Ishikawa (cell line): Measurements from ENCODE around the gene SENP7.

Experiments
- CREB1 ChIP-seq: IDR thresholded peaks from 2 replicates; pipeline ENCODE4 v1.6.1; 2012; ENCODE audit warnings: low read depth
- EP300 ChIP-seq: IDR thresholded peaks from 2 replicates; pipeline ENCODE4 v1.6.1; 2012; ENCODE audit warnings: borderline replicate concordance
- FOXM1 ChIP-seq: IDR thresholded peaks from 2 replicates; pipeline ENCODE4 v1.6.1; 2012; ENCODE audit warnings: low read depth, borderline replicate concordance
- NFIC ChIP-seq: IDR thresholded peaks from 2 replicates; pipeline ENCODE4 v1.6.1; 2012
- RAD21 ChIP-seq: IDR thresholded peaks from 2 replicates; pipeline ENCODE4 v1.6.1; 2012; ENCODE audit warnings: low read depth
- TAF1 ChIP-seq: IDR thresholded peaks from 2 replicates; pipeline ENCODE4 v1.6.1; 2012; ENCODE audit warnings: low read depth, mild to moderate bottlenecking
- TCF12 ChIP-seq: IDR thresholded peaks from 2 replicates; pipeline ENCODE4 v1.6.1; 2012; ENCODE audit warnings: low read depth
- YY1 ChIP-seq: IDR thresholded peaks from 2 replicates; pipeline ENCODE4 v1.6.1; 2012; ENCODE audit warnings: low read depth
- ZBTB7A ChIP-seq: IDR thresholded peaks from 2 replicates; pipeline ENCODE4 v1.6.1; 2012; ENCODE audit warnings: low read depth
- TF ChIP-seq, protein P1 (sequence below): IDR thresholded peaks from 2 replicates; pipeline ENCODE4 v1.6.1; 2012; ENCODE audit warnings: low read depth, mild to moderate bottlenecking
- TF ChIP-seq, protein P2 (sequence below): IDR thresholded peaks from 2 replicates; pipeline ENCODE4 v1.6.1; 2012

DNA sequence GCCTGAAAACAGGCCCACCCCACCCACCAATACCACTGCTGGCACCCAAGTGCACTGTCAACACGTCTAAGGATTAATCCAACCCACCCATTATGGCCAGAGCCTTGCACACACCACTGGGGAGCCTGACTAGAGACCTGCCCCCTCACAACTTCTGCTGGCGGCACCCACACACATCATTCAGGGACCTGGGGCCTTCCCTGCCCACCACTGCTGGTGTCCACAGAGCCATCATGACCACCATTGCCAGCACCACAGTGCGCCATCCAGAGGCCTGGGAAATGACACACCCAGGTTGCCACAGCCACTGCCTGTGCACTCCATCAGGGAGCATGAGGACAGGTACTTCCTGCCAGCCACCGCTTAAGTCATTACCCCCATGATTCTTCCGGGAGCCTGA lies 125.7 kb downstream of the SENP7 start:
- TF ChIP-seq, protein P1, sequence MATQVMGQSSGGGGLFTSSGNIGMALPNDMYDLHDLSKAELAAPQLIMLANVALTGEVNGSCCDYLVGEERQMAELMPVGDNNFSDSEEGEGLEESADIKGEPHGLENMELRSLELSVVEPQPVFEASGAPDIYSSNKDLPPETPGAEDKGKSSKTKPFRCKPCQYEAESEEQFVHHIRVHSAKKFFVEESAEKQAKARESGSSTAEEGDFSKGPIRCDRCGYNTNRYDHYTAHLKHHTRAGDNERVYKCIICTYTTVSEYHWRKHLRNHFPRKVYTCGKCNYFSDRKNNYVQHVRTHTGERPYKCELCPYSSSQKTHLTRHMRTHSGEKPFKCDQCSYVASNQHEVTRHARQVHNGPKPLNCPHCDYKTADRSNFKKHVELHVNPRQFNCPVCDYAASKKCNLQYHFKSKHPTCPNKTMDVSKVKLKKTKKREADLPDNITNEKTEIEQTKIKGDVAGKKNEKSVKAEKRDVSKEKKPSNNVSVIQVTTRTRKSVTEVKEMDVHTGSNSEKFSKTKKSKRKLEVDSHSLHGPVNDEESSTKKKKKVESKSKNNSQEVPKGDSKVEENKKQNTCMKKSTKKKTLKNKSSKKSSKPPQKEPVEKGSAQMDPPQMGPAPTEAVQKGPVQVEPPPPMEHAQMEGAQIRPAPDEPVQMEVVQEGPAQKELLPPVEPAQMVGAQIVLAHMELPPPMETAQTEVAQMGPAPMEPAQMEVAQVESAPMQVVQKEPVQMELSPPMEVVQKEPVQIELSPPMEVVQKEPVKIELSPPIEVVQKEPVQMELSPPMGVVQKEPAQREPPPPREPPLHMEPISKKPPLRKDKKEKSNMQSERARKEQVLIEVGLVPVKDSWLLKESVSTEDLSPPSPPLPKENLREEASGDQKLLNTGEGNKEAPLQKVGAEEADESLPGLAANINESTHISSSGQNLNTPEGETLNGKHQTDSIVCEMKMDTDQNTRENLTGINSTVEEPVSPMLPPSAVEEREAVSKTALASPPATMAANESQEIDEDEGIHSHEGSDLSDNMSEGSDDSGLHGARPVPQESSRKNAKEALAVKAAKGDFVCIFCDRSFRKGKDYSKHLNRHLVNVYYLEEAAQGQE = no peak
- TF ChIP-seq, protein P2, sequence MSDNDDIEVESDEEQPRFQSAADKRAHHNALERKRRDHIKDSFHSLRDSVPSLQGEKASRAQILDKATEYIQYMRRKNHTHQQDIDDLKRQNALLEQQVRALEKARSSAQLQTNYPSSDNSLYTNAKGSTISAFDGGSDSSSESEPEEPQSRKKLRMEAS = no peak
- TF ChIP-seq ZBTB7A (no peak), FOXM1 (no peak), YY1 (no peak), TAF1 (no peak), NFIC (no peak), CREB1 (no peak), RAD21 (no peak), TCF12 (no peak), EP300 (no peak)
